GM21447 (cell line): ENCODE measurements around the gene RIF1.
A peak's percentile ranks its signal among the peaks of the same experiment; 100 is the strongest.

Experiments
- ATAC-seq: cut with Tn5 transposase; IDR thresholded peaks from one replicate; pipeline ENCODE4 v1.9.1; 2021; ENCODE audit not compliant: unreplicated experiment

The RIF1 gene

GRCh38 chr2:151409601-151410484 lies at the start of gene RIF1:
TSS of gene RIF1 (plus strand) at chr2:151409902. CDS start at chr2:151410424, 522 bp downstream.
- ATAC-seq, result peak; percentile 92

DNA sequence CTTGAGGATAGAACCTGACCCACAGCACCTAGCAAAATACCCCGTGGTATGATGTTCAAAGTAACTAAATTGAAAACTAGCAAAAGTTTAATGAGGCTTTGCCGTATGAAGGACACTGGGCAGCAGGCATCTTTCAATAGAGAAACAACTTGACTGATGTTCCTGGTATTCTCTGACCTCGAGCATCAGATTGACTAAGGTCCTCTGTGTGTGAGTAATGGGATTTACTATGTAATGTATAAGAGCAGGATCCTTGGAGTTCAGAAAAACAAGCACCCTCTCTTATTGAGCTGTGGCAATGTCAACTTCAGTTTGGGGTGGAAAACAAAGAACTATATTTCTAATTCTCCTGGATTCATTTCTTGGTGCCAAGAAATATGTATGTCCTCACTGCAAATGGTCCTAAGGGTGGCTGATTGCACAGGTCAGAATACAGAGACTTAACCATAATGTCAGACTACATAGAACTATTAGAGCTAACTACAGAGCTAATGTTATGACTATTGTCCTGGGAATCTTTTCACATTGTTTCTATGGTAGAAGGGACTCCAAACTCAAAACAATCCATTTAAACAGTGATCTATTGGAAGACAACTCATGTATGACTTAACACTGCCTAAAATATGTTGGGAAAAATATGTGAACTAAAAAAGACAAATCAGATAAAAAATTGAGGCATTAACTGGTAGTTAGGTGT lies 47.9 kb upstream of the RIF1 start:
- no peak for ATAC-seq

DNA sequence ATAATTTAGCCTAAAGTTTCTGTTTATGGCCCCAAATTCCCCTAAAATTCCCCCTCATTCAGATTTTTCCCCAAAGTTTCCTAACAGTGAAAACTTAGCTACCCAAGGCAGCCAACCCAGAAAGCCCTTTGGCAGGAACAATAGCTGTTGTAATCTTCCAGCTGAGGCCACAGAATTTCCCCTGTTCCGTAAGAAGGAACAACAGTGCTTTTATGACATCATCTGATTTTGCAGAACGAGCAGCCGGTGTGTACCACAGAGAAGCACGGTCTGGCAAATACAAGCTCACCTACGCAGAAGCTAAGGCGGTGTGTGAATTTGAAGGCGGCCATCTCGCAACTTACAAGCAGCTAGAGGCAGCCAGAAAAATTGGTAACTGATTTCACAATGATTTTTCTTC lies 46.0 kb upstream of the RIF1 start:
- peak; percentile 80 for ATAC-seq

GRCh38 chr2:151367571-151367970 lies 42.1 kb upstream of the RIF1 start:
- ATAC-seq, result no peak

GRCh38 chr2:151374436-151374835 lies 35.3 kb upstream of the RIF1 start:
- peak; percentile 91 for ATAC-seq

GRCh38 chr2:151379169-151379568 lies 30.5 kb upstream of the RIF1 start:
- no peak for ATAC-seq

- ATAC-seq, result no peak
These were observed 29.0 kb upstream of the RIF1 start for GRCh38 chr2:151380580-151381235.

DNA sequence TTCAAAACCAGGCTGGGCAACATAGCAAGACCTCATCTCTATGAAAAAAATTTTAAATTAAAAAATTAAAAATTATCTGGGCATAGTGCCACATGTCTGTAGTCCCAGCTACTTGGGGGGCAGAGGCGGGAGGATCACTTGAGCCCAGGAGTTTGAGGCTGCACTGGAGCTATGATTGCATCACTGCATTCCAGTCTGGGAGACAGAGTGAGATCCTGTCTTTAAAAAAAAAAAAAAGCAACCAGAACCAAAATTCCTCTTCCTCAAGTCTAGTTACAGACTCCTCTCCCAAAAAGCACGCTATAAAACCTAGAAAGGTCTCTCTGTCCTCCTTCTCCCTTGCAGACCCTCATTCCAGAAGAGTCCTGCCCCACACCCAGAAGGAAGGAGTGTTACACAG lies 28.4 kb upstream of the RIF1 start:
- no peak for ATAC-seq

- no peak for ATAC-seq
These were observed 21.7 kb upstream of the RIF1 start for GRCh38 chr2:151388011-151388410.

GRCh38 chr2:151391436-151391835 lies 18.3 kb upstream of the RIF1 start:
- no peak for ATAC-seq

- ATAC-seq, result no peak
These were observed 15.2 kb upstream of the RIF1 start for GRCh38 chr2:151394509-151394908.

DNA sequence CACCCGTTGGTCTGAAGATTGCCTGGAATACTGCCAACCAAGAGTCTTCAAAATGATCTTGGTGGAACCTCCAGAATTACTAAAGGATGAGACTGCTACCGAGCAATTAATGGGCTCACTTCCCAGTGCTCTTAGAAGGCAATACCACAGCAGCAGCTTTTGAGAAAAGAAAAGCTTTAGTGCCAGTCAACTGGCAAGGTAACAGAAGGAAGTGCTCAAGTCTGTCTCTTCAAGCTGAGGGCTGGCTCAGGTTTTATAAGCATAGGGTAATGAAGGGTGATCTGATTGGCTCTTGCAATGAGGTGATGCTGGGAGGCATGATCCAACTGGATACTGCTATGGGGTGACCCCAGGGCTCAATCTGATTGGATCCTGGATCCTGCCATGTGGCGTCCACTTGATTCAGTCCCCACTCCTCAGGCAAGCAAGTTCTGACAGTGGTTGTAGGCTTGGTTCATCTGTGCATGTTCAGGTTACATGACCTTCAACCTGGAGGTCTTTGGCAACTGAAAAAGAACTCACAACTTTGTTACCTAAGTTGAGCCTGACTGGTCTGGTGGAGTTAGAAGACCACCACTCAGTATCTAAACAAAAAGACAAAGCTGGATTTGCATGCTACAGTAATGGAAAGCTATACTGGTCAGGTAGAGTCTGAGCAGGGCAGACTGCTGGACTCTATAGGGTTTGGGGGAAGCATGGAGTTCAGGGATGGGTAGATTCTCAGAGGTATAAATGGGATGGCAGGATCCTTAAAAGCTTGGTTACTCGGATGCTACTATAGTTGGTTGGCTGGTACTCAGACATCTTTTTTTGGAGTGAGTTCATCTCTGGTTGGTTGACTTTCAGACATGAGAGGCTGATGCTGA lies 14.0 kb upstream of the RIF1 start:
- no peak for ATAC-seq

- ATAC-seq, result no peak
These were observed 9.7 kb upstream of the RIF1 start for GRCh38 chr2:151399981-151400380.

DNA sequence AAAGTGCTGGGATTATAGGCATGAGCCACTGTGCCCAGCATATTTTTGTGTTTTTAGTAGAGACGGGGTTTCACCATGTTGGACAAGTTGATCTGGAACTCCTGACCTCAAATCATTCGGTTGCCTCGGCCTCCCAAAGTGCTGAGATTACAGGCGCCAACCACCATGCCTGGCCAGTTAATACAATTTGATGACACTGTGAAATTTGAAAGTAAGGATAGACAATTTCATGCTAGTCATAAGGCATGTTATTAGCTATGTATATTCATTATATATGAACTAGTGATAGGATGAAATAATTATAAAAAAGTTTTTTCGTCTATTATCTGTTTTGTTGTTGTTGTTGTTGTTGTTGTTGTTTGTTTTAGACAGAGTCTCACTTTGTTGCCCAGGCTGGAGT lies 8.6 kb upstream of the RIF1 start:
- no peak for ATAC-seq

DNA sequence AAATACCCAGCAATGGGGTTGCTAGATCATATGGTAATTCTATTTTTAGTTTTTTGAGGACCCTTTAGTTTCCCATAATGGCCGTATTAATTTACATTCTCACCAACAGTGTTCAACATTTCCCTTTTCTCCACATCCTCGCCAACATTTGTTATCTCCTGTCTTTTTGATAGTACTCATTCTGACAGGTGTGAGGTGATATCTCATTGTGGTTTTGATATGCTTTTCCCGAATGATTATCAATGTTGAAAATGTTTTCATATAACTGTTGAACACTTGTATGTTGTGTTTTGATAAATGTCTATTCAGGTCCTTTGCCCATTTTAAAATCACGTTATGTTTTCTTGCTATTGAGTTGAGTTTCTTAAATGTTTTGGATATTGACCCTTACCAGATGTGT lies 5.8 kb upstream of the RIF1 start:
- no peak for ATAC-seq

DNA sequence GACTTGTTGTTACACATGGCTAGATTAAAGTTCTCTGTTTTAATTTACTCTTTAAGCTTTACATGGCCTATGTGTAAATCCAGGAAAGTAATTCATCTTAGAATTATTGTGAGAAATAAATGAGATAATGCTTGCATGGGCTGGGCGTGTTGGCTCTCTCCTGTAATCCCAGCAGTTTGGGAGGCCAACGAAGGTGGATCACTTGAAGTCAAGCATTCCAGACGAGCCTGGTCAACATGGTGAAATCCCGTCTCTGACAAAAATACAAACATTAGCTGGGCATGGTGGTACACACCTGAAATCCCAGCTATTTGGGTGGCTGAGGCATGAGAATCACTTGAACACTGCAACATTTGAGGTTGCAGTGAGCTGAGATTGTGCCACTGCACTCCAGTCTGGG lies 4.3 kb upstream of the RIF1 start:
- ATAC-seq, result no peak

GRCh38 chr2:151407281-151407680 lies 2.4 kb upstream of the RIF1 start:
- ATAC-seq, result no peak

- ATAC-seq, result no peak
These were observed 708 bp upstream of the RIF1 start for GRCh38 chr2:151408788-151409600.

GRCh38 chr2:151410485-151410834 lies 758 bp downstream of the RIF1 start:
- peak; percentile 35 for ATAC-seq

GRCh38 chr2:151417650-151418049 lies 7.9 kb downstream of the RIF1 start:
- ATAC-seq, result no peak
